HuH-7.5 (cell line): Measurements from ENCODE around the gene CRPPA.
"Not testable (repeated sequence)": the region's sequence is repeated elsewhere in the genome, so short reads cannot be mapped to it uniquely, and the experiment has no call there.

Experiments used
- DNase-seq: peaks from one replicate; pipeline ENCODE4 v3.0.0; 2011; ENCODE audit warnings: low spot score

Gene CRPPA

GRCh38 chr7:16397501-16398145 lies 23.7 kb downstream of the CRPPA start:
- no peak for DNase-seq

- no peak for DNase-seq
These were observed 24.4 kb downstream of the CRPPA start for GRCh38 chr7:16396766-16397500.

GRCh38 chr7:16395121-16395520 lies 26.2 kb downstream of the CRPPA start:
- no peak for DNase-seq

- no peak for DNase-seq
These were observed 27.4 kb downstream of the CRPPA start for GRCh38 chr7:16393862-16394422.

GRCh38 chr7:16392990-16393523 lies 28.3 kb downstream of the CRPPA start:
- no peak for DNase-seq

GRCh38 chr7:16383786-16384185 lies 37.6 kb downstream of the CRPPA start:
- not testable (repeated sequence) for DNase-seq

- not testable (repeated sequence) for DNase-seq
These were observed 38.2 kb downstream of the CRPPA start for GRCh38 chr7:16383103-16383502.
